GM15510 (cell line): ENCODE data around the gene MPV17L2.

Source experiments
- POLR2A ChIP-seq: IDR thresholded peaks from 3 replicates; pipeline ENCODE4 v1.6.1; 2011; ENCODE audit warnings: borderline replicate concordance; ENCODE audit not compliant: insufficient read length; ENCODE audit errors: extremely low read depth

Gene MPV17L2

DNA sequence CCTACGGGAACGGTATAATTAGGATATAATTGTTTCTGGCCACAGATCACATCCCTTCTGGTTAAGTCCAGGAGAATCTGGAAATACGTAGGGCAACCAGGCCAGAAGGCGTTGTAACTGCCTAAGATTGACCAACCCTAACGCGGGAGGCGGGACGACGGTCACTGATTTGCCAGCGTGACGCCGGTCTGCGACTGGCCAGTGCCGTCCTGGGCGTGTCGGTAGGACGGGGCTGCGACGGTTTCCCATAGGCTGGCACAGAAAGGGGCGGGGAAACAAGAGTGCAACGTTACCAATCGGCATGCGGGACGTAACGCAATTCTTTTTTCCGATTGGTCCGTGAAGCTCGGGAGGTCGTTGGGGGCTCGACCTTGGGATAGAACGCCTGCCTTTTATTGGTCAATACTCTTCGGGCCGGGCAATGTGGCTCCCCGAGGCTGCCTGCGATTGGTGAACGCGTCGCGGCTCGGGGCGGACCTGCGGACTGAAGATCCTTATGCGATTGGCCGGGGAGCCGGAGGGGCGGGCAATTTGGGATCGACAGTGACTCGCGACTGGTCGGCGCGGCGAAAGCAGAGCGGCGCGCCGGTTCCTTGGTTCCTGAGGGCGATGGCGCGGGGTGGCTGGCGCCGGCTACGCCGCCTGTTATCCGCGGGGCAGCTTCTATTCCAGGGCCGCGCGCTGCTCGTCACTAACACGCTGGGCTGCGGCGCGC is at the start of gene MPV17L2:
MPV17L2 (plus strand) TSS at position 546 of the 715 bp plus-strand sequence; CDS start at position 610, 64 bp downstream.
- peak; percentile 70 for TF ChIP-seq POLR2A

DNA sequence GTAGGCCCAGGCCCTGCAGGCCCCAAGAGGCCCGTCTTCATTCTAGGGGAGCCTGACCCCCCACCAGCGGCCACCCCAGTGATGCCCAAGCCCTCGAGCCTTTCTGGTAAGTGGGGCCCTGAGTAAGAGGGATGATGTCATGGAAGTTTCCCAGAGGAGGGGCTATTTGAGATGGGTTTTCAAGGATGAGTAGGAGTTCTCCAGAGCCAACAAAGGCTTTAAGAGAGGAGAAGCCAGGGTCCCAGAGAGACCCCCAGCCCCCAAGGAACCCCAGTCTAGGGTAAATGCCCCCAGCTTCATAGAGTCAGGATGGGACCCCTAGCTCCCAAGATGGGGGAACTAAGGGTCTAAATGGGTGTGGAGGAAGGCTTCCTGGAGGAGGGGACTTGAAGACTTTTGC is 49.1 kb upstream of the MPV17L2 start:
- no peak for TF ChIP-seq POLR2A

DNA sequence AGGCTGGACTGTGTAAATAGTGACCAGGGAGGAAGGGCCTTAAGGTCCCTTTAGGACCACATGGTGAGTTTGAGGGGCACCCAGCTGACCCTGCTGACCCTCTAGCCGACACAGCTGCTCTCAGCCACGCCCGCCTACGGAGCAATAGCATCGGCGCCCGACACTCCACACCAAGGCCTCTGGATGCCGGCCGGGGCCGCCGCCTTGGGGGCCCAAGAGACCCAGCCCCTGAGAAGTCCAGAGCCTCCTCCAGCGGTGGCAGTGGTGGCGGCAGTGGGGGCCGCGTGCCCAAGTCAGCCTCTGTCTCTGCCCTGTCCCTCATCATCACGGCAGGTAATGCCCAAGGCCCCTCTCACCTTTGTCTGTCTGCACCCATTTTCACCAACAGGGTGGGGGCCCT is 48.7 kb upstream of the MPV17L2 start:
- no peak for TF ChIP-seq POLR2A

DNA sequence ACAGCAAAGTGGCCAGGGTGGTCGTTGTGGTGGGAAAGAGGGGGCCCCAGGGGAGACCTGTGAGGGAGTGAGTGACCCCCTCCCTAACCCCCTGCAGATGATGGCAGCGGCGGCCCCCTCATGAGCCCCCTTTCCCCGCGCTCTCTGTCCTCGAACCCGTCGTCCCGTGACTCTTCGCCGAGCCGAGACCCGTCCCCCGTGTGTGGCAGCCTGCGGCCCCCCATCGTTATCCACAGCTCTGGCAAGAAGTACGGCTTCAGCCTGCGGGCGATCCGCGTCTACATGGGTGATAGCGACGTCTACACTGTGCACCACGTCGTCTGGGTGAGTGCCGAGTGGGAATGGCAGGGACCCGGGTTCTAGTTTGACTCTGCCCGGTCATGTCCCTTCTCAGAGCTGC is 48.1 kb upstream of the MPV17L2 start:
- TF ChIP-seq POLR2A: no peak

DNA sequence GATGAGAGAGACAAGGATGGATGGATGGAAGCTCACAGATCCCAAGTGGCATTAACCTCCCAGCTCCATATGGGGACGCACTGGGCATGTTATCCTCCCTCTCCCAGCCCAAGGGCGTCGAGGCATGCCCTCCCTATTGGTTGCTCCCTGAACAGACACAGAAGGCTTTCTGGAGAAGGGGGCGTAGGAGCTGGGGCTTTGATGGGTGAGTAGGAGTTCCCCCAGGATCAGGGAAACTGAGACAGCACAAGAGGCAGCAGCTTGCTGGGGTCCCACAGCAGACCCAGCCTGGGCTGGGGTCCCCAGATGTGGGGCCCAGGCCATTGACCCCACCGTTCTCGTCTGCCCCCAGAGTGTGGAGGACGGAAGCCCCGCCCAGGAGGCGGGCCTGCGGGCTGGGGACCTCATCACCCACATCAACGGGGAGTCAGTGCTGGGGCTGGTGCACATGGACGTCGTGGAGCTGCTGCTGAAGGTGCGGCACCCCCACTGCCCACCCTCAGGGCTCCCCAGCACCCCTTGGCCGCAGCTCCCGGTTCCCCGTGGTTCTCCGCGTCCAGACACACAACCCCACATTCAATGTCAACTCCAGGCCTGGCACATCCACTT is 47.5 kb upstream of the MPV17L2 start:
- no peak for TF ChIP-seq POLR2A

DNA sequence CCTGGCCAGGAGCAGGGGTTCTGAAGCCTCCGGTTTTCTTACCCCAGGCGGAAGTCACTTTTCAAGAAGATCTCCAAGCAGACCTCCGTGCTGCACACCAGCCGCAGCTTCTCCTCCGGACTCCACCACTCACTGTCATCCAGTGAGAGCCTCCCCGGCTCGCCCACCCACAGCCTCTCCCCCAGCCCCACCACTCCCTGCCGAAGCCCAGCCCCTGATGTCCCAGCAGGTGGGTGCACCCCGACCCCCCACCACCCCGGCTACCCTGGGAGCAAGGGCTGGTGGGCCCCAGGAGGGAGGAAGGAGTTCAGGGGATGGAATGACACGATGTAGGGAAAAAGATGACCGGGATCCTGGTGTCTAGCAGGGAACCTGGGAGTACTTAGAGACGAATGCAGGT is 45.6 kb upstream of the MPV17L2 start:
- TF ChIP-seq POLR2A: no peak

DNA sequence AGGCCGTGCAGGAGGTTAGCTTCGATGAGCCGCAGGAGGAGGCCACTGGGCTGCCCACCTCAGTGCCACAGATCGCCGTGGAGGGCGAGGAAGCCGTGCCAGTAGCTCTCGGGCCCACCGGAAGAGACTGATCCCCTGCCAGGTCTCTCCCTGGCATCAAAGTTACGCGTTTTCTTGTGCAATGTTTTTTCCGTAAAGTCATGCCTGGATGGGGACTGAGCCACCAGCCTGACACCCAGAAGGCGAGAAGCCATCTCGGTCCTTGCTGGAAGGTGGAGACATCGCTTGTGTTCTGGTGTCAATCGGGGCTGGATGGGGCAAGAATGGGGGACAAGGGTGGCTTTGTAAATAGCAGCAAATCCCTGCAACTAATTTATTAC is 43.4 kb upstream of the MPV17L2 start:
- no peak for TF ChIP-seq POLR2A

DNA sequence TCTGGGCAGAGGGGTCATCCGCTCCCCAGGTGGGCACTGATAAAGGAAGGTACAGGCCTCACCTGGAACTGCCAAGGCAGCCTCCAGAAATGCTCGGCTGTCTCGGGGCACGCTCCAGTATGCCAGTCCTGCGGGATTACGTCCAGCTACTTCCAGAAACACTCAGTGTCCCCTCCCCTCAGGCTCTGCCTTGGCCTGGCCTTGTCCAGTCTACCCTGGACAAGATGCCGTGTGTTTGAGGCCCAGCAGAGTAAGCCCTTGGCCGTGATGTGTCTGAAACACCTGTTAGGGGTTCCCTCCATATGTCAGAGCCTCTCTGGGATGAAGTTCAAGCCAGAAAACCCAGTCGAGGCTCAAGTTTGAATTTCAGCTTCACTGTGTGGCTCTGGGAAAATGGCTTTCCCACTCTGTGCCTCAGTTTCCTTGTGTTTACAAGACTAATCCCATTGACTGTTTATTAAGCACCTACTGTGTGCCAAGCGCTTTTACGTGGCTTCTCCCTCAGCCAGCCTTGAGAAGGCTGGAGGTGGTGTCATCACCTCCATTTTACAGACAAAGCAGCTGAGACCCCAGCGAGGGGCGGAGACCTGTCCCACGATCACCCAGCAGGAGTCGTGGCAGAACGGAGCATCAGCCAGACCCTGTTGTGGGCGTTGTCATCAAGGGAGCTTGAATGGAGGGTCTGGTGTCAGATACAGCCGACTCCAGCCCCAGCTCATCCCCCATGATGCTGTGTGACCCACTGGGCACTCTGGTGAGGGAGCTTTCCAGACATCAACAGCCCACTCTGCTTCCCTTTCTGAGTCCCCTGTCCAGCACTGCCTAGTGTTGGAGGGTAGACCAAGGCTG is 42.0 kb upstream of the MPV17L2 start:
- no peak for TF ChIP-seq POLR2A

DNA sequence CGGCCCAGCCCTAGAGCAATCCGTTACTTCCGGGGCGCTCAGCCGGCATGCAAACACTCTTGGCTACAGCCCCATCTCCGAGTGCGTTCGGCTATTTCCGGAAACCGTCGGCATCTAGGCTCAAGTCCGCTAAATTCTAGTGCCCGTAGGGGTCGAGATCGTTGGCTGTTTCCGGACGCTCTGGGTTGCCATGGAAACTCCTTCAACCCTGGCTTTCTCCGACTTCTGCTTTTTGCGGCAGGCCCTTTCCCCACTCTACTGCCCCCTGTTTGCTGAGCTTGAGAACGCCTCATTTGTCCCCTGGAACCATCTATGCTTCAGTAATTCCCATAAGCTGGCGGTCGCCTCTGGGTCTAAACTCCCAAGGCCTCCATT is 40.6 kb upstream of the MPV17L2 start:
- peak; percentile 53 for TF ChIP-seq POLR2A

DNA sequence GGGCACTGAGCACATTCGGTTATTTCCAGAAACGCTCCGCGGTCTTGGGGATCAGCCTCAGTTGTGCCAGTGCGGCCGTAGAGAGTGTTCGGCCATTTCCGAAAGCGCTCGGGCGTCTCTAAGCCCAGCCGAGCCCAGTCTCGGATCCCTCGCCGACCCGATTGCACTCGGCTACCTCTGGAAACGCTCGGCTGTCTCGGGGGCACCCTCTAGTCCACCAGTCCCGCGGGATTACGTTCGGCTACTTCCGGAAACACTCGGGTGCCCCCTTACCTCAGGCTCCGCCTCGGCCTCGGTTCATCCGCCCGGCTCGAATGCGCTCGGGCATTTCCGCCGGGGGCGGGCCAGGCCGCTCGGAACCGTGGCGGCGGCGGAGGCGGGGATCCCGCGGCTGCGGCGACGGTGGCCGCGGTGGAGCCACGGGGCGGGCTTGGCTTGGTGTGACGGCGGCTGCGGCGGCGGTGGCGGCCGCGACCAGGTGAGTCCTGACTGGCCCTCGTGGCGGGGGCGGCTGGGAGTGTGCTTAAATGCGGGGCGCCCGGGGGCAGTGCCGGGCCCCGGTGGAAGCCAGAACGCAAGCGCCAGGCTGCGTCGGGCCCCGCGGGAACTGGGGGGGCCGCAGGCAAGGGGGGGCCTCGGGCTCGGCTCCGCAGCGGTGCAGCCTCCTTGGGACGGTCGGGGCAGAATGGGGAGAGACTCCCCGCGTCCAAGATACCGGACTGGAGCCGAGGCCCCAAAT is 40.0 kb upstream of the MPV17L2 start, which contains the start of gene PIK3R2:
PIK3R2 (plus strand) TSS at position 347 of the 739 bp plus-strand sequence. CDS start 2,717 bp downstream, outside the sequence.
- peak; percentile 55 for TF ChIP-seq POLR2A

DNA sequence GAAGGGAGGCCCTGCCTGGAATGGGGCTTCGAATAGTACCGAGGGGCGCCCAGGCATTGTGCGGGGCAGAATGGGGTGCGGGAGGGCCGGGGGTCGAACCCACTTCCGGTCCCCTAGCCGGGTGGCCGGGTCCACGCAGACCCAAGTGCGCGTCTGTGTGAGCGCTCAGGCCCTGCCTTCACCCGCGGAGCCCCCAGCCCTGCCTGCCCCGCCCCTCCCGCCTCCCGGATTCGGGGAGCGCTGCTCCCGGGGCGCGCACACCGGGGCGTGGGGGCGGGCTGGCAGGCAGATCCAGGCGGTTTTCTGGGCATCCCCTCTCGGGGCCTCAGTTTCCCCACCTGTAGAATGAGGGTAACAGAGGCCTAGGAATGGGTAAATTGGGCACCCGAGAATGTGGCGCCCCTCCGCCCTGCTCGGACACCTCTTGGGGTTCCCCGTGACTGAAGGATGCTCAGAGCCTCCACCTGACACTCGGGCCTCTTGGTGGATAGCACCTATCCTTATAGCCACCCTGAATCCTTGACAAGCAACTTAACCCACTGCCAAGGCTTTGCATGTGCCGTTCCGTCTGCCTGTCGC is 39.4 kb upstream of the MPV17L2 start:
- no peak for TF ChIP-seq POLR2A

DNA sequence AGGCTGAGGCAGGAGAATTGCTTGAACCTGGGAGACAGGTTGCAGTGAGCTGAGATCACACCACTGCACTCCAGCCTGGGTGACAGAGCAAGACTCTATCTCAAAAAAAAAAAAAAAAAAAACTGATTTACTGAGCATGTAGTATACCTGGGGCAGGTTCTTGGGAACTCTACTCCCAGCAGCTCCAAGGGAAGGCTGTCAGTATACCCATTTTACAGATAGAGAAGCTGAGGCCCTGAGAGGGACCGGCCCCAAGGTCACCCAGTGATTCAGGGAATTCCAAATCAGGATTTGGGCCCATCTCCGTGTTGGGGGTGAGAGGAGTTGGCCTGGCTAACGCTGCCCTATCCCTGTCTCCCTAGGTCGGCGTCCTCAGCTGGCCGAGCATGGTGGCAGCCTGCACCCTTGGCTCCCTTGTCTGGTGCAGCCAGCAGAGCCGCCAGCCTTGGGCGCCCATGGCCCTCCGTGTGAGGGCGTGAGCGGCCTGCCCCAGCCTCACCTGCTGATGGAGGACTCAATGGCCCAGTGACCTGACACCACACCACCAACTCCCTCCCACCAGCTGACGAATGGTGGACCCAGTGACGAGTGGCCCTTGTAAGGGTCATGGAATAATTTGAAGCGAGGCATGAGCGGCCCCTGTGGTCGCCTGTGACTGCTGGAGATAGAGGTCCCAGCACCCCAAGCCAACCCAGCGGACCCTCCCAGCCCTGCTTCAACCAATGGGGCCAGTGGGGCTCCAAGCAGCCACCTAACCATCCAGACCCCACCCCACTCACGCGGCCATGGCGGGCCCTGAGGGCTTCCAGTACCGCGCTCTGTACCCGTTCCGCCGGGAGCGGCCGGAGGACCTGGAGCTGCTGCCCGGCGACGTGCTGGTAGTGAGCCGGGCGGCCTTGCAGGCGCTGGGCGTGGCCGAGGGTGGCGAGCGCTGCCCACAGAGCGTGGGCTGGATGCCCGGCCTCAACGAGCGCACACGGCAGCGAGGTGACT is 37.6 kb upstream of the MPV17L2 start:
- TF ChIP-seq POLR2A: no peak

DNA sequence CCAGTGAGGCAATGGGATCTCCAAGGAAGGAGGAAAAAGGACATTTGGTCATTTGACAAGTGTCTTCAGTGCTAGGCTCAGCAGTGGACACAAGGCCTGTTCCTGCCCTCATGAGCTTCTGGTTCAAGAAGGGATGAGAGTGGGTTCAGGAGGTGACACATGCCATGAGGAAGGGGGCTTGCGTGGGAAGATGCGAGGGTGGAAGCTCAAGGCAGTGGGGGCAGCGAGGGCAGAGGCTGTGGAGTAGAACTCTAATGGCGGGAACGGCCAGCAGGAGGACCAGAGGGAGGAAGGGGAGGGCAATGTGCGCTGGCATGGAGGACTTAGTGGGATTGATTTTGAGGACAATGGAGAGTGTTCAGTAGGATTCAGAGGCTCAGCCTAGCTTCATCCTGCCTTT is 36.8 kb upstream of the MPV17L2 start:
- no peak for TF ChIP-seq POLR2A
